Epithelial cell of proximal tubule (primary cell): Measurements from ENCODE around the gene SCG2. TPM values are rescaled to one million over a fixed set of nuclear protein-coding genes. Genes with fewer than 3 reads are reported as not detected.
A peak's percentile ranks its signal among the peaks of the same experiment; 100 is the strongest.

Experiments
- DNase-seq: peaks from one replicate; pipeline ENCODE4 v3.0.0-alpha.2; 2011; ENCODE audit warnings: low read depth
- H3K4me3 ChIP-seq: 2 replicates; pipeline ENCODE4 v1.5.1; 2011; ENCODE audit warnings: low read depth, mild to moderate bottlenecking, low read length
- total RNA-seq: library from RNA; depleted of rRNA; stranded (reverse); fragments of >200 nt; gene quantifications from 2 replicates; pipeline ENCODE4 v1.2.3, GENCODE V29; 2015
- TF ChIP-seq, protein P1 (sequence below): conservative IDR thresholded peaks from 2 replicates; pipeline ENCODE4 v1.5.1; 2012; ENCODE audit warnings: low read depth, mild to moderate bottlenecking, low read length

SCG2 gene
- total RNA-seq, 1 donor from 2014 or later = 0.06 TPM

DNA sequence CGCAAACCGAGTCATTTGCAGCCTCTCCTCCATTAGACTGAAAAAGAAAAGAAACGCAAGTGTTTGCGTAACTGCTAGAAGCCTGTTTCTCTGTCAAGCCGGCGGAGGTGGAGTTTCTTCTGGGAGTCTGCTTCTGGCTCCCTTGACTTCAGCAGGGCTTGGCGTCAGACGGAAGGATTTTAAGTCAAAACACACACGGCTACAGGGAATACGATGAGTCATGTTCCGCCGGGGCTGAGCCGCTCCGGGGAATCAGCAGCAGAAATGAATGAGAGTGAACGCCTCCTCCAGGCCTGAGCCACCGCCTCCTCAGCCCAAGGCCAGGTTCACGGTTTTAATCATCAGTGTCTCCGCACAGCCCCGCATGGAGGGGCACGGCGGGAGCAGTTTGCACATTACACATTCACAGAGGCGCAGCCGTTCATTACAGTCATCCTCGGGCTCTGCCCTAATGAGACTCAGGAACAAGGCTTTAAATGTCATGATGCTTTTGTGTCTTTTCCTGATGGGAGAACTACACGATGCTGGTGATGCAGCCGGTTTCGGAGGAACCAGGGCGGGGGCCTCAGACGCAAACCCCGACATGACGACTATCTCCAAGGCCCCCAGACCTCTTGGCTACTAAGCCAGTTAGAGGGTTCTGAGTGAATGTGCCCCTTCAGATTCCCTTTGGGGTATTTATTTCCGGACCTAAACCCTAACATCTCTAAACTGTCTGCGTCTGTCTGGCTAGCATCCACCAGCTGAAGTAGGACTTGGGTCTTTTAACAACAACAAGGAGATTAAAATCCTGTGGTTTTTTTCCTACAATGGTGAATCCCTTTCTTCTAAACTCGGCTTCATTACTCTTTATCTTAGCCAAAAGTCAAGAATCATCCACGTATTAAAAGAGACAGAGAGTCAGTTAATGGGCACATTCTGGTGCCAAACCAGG is 11.1 kb upstream of the SCG2 start:
- DNase-seq = peak; percentile 79
- TF ChIP-seq, protein P1, sequence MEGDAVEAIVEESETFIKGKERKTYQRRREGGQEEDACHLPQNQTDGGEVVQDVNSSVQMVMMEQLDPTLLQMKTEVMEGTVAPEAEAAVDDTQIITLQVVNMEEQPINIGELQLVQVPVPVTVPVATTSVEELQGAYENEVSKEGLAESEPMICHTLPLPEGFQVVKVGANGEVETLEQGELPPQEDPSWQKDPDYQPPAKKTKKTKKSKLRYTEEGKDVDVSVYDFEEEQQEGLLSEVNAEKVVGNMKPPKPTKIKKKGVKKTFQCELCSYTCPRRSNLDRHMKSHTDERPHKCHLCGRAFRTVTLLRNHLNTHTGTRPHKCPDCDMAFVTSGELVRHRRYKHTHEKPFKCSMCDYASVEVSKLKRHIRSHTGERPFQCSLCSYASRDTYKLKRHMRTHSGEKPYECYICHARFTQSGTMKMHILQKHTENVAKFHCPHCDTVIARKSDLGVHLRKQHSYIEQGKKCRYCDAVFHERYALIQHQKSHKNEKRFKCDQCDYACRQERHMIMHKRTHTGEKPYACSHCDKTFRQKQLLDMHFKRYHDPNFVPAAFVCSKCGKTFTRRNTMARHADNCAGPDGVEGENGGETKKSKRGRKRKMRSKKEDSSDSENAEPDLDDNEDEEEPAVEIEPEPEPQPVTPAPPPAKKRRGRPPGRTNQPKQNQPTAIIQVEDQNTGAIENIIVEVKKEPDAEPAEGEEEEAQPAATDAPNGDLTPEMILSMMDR = no peak
- peak overlapping the region; percentile 35 for H3K4me3 ChIP-seq

DNA sequence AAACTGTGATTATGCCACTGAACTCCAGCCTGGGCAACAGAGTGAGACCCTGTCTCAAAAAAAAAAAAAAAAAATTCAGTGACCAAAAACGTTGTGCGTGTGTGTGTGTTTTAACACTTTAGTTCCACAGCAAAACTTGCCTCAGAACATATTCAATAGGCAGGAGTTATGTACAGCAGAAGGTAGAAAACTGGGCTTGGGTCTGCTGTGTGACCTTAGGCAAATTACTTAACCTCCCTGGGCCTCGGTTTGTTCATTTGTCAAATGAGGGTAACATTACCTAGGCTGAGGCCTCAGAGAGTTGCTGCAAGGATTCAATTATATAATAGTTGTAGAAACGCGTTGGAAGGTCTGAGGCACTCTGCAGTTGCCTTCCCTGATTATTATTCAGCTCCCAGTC is 10.3 kb upstream of the SCG2 start:
- TF ChIP-seq, protein P1 = no peak
- no peak for DNase-seq
- H3K4me3 ChIP-seq = peak overlapping the region; percentile 35

DNA sequence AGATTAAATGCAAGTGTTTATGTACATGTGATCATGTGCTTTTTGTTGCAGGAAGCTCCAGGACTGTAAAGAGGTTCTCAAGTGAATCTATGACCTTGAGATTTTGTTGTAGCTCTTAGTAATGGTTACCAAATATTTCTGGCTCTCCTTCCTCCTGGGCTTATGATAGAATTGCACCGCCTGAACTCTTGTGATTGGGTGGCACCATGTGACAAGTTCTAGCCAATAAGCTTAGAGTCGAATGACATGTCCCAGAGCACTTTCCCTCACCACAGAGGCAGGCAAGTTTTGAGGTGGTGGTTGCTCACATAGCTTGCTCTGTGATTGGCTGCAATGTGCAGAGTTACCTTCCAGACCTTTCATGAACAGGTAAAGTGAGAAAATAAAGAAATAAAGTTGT is 8.9 kb upstream of the SCG2 start:
- TF ChIP-seq, protein P1 = no peak
- no peak for DNase-seq
- no peak overlapping the region for H3K4me3 ChIP-seq

DNA sequence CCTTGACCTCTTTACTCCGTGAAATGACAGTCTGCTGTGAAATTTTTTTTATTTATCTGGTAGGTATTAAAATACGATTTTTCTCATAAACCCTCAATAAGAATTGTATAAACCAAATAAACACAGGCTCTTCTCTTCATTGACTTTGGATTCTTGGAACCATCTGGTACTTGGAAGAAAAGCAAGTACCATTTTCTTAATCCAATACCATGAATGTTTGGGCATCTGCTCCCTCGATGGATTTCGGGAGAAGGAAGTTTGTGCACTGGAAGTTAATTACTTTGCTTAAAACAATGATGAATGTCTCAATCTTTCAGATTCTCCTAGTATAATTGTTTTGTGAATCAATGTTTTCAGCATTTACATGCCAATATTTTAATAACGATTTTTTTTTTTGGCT is 5.3 kb upstream of the SCG2 start:
- no peak for DNase-seq
- TF ChIP-seq, protein P1 = no peak
- H3K4me3 ChIP-seq = no peak overlapping the region

DNA sequence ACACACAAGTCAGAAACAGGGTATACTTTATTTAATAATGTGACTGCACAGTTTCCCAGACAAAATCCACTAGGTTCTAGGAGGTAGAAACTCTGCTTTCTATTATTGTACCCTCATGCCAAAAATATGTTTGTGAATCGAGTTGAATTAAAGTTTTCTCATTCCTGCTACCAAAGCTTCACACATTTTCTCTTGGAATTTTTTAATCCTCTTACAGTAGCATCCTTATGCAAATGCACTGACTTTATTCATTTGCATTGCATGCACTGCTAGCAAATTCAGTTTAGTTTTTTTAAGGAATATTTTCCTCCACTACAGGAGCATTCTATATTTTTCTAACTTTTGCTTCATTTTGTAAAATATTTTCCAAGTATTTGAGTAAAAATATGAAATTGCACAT is 4.8 kb upstream of the SCG2 start:
- TF ChIP-seq, protein P1 = no peak
- DNase-seq = no peak
- H3K4me3 ChIP-seq = no peak overlapping the region

DNA sequence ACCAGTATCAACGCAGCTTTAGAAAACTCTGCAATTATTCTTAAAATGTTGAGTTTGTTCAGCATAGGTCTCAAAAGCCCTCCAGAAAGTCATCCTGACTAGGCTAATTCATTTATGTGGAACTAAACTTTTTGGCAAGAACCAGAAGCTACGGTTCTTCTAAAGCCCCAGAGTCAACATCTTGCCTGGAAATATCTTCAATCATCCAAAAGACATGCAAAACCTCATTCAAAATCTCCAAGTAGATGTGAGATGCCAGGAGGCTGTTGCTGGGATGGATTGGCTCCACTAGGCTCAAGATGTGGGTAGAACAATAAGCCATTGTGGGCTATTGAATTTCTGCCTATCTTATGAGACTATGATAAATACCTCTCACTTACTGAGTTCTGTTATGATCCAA is 2.1 kb upstream of the SCG2 start:
- TF ChIP-seq, protein P1 = no peak
- H3K4me3 ChIP-seq = no peak overlapping the region
- DNase-seq = no peak

DNA sequence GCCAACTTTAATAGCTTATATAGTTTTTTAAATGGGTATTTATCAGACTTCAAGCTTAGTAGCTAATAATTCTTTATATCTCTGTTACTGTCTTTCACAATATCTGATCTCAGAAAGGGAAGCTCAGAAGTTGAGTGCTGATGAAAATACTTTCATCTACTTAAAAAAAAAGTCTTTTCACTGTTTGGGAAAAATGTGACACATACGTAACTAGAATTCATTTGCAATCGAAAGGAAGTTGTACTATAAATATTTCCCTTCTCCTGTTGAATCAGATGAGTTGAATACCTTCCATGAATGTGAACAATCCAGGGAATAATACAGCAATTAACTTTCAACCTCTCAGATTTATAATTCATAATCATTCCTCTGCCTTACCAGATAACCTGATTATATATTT is 811 bp upstream of the SCG2 start:
- DNase-seq = no peak
- H3K4me3 ChIP-seq = no peak overlapping the region
- TF ChIP-seq, protein P1 = no peak
